ENCODE measurements around the gene ZGLP1.

The ZGLP1 gene

GRCh38 chr19:10286803-10287737 lies 22.5 kb downstream of the ZGLP1 start, which contains the start of gene ICAM4:
Gene ICAM4, plus strand, starts transcription at chr19:10286955. Its CDS starts 58 bp downstream, at chr19:10287013.
- no peaks in the 10 kb centered on the region for H3K27me3 ChIP-seq (ENCODE audit: insufficient read depth, low read length, poor library complexity)
- H3K4me3 ChIP-seq (ENCODE audit: low read depth in 1 of 2, low read length in 2 of 2), result peak within 1 kb of the TSS; percentile 8 to 52; a peak in 3 of 4 replicates
- ATAC-seq (ENCODE audit: insufficient read depth, low read depth), result peak; percentile 91
- peak within 1 kb of the TSS; percentile 51 for H3K9ac ChIP-seq (ENCODE audit: low read depth, low read length)
- H3K9me3 ChIP-seq (ENCODE audit: insufficient read depth, low read length, severe bottlenecking), result no peaks in the 10 kb centered on the region
- H2AFZ ChIP-seq (ENCODE audit: low read depth, low read length), result peak within 1 kb of the TSS; percentile 71
- H3K4me1 ChIP-seq (ENCODE audit: insufficient read depth, low read length), result peaks cover 23% of the 10 kb centered on the region
- H4K20me1 ChIP-seq (ENCODE audit: insufficient read depth, low read length), result no peaks in the 10 kb centered on the region
- H3K79me2 ChIP-seq (ENCODE audit: insufficient read depth, low read length), result no peaks in the 10 kb centered on the region
- H3K27ac ChIP-seq (ENCODE audit: low read length), result peak within 1 kb of the TSS; percentile 68
- TF ChIP-seq EZH2 (IDR thresholded peaks at IDR 0.05; ENCODE audit: borderline replicate concordance, low read depth, low read length, severe bottlenecking) (no peak), CTCF (IDR thresholded peaks at IDR 0.05; ENCODE audit: borderline replicate concordance, extremely low read depth, low read length, poor library complexity, severe bottlenecking) (no peak)
- H3K4me2 ChIP-seq (ENCODE audit: insufficient read depth, low read length), result peak within 1 kb of the TSS; percentile 70
- H3K36me3 ChIP-seq (ENCODE audit: insufficient read depth, low read length), result peaks cover 17% of the 10 kb centered on the region
- DNase-seq, result peak; percentile 67

- Histone ChIP-seq H3K27me3 (ENCODE audit: insufficient read depth, low read length, poor library complexity) (no peaks in the 10 kb centered on the region), H2AFZ (ENCODE audit: low read depth, low read length) (no peak overlapping the region), H3K4me3 (ENCODE audit: low read depth in 1 of 2, low read length in 2 of 2) (no peak overlapping the region), H3K79me2 (ENCODE audit: insufficient read depth, low read length) (no peaks in the 10 kb centered on the region), H3K36me3 (ENCODE audit: insufficient read depth, low read length) (peaks cover 17% of the 10 kb centered on the region), H3K4me1 (ENCODE audit: insufficient read depth, low read length) (peaks cover 23% of the 10 kb centered on the region), H3K9ac (ENCODE audit: low read depth, low read length) (no peak overlapping the region), H4K20me1 (ENCODE audit: insufficient read depth, low read length) (no peaks in the 10 kb centered on the region), H3K9me3 (ENCODE audit: insufficient read depth, low read length, severe bottlenecking) (no peaks in the 10 kb centered on the region), H3K4me2 (ENCODE audit: insufficient read depth, low read length) (no peak overlapping the region), H3K27ac (ENCODE audit: low read length) (no peak overlapping the region)
- no peak for TF ChIP-seq EZH2 (IDR thresholded peaks at IDR 0.05; ENCODE audit: borderline replicate concordance, low read depth, low read length, severe bottlenecking)
- TF ChIP-seq CTCF (IDR thresholded peaks at IDR 0.05; ENCODE audit: borderline replicate concordance, extremely low read depth, low read length, poor library complexity, severe bottlenecking), result no peak
- DNase-seq, result no peak
- no peak for ATAC-seq (ENCODE audit: insufficient read depth, low read depth)
Observed at GRCh38 chr19:10285393-10285792, 24.2 kb downstream of the ZGLP1 start.

- H3K4me2 ChIP-seq (ENCODE audit: insufficient read depth, low read length), result no peak overlapping the region
- TF ChIP-seq CTCF (IDR thresholded peaks at IDR 0.05; ENCODE audit: borderline replicate concordance, extremely low read depth, low read length, poor library complexity, severe bottlenecking), result no peak
- no peak for TF ChIP-seq EZH2 (IDR thresholded peaks at IDR 0.05; ENCODE audit: borderline replicate concordance, low read depth, low read length, severe bottlenecking)
- H3K36me3 ChIP-seq (ENCODE audit: insufficient read depth, low read length), result peaks cover 17% of the 10 kb centered on the region
Observed at GRCh38 chr19:10284960-10285278, 24.7 kb downstream of the ZGLP1 start.

More at GRCh38 chr19:10284960-10285278, 24.7 kb downstream of the ZGLP1 start:
- ATAC-seq (ENCODE audit: insufficient read depth, low read depth) (no peak), DNase-seq (no peak)
- Histone ChIP-seq H3K27ac (ENCODE audit: low read length) (no peak overlapping the region), H3K4me1 (ENCODE audit: insufficient read depth, low read length) (peaks cover 23% of the 10 kb centered on the region), H2AFZ (ENCODE audit: low read depth, low read length) (no peak overlapping the region), H3K4me3 (ENCODE audit: low read depth in 1 of 2, low read length in 2 of 2) (no peak overlapping the region), H3K27me3 (ENCODE audit: insufficient read depth, low read length, poor library complexity) (no peaks in the 10 kb centered on the region), H3K9me3 (ENCODE audit: insufficient read depth, low read length, severe bottlenecking) (no peaks in the 10 kb centered on the region), H3K9ac (ENCODE audit: low read depth, low read length) (no peak overlapping the region), H3K79me2 (ENCODE audit: insufficient read depth, low read length) (no peaks in the 10 kb centered on the region), H4K20me1 (ENCODE audit: insufficient read depth, low read length) (no peaks in the 10 kb centered on the region)

All from DND-41 (cell line).